GM12878 (cell line): ENCODE measurements around the gene MCC. TPM values are rescaled to one million over a fixed set of nuclear protein-coding genes. Genes with fewer than 3 reads are reported as not detected.

ENCODE experiments used
- ATAC-seq: fragments of 200-7000 bp; cut with Tn5 transposase; 3 replicates; pipeline ENCODE4 v1.9.1; 2020; ENCODE audit warnings: mild to moderate bottlenecking, moderate library complexity
- BruUV-seq: library from RNA; stranded (reverse); fragments of 400-500 nt; replicated peaks from 2 replicates; lab custom pipeline; 2021; lab: Mats Ljungman, UMichigan
- CTCF ChIA-PET: fragments of 300-600 bp; sonication (Branson Sonifier 250); formaldehyde crosslinking; extraction: SDS; loops from one replicate; lab custom pipeline; 2021; ENCODE audit warnings: inconsistent platforms; lab: Yijun Ruan, JAX
- POLR2A ChIA-PET: fragments of 350-600 bp; formaldehyde crosslinking; extraction: SDS; loops from one replicate; lab custom pipeline; 2021; ENCODE audit warnings: inconsistent platforms; lab: Charles Lee
- RAD21 ChIA-PET: fragments of 300-600 bp; sonication (Branson Sonifier 250); formaldehyde crosslinking; loops from one replicate; lab custom pipeline; 2023; ENCODE audit warnings: antibody characterized with exemption; ENCODE audit not compliant: unreplicated experiment; lab: Charles Lee
- SMC1A ChIA-PET: fragments of 300-600 bp; sonication (Branson Sonifier 250); formaldehyde crosslinking; loops from one replicate; lab custom pipeline; 2023; ENCODE audit not compliant: unreplicated experiment, uncharacterized antibody; lab: Charles Lee
- DNase-seq: peaks from one replicate; pipeline ENCODE4 v3.0.0-alpha.2; 2011; ENCODE audit warnings: low read depth, low spot score
- FAIRE-seq: peaks from 3 replicates; lab custom pipeline; 2011; peaks lifted over from hg19 to GRCh38; lab: Jason Lieb, UNC
- H2AFZ ChIP-seq: 2 replicates; pipeline ENCODE4 v1.6.0; 2011; ENCODE audit warnings: low read depth, low read length, control low read depth; ENCODE audit not compliant: control insufficient read depth
- H3K27ac ChIP-seq: 2 replicates; pipeline ENCODE4 v1.5.1; 2011; ENCODE audit warnings: control low read depth; ENCODE audit not compliant: control insufficient read depth, insufficient read depth
- H3K27me3 ChIP-seq, 2 experiments: replicated peaks in 1 of 2; 2 replicates each; pipeline versions ENCODE4 v1.6.0 to v1.6.1; 2011; ENCODE audit warnings: low read length in 1 of 2; ENCODE audit not compliant: control insufficient read depth in 2 of 2, insufficient read depth in 2 of 2
- H3K36me3 ChIP-seq, 2 experiments: 2 replicates each; pipeline ENCODE4 v1.5.1; 2011; ENCODE audit warnings: low read length in 1 of 2; ENCODE audit not compliant: control insufficient read depth in 2 of 2, insufficient read depth in 2 of 2
- H3K4me1 ChIP-seq: 2 replicates; pipeline ENCODE4 v1.6.1; 2011; ENCODE audit warnings: mild to moderate bottlenecking, low read length, moderate library complexity, mixed read lengths; ENCODE audit not compliant: control insufficient read depth, insufficient read depth
- H3K4me2 ChIP-seq: 2 replicates; pipeline ENCODE4 v1.6.0; 2011; ENCODE audit warnings: control low read depth; ENCODE audit not compliant: control insufficient read depth, insufficient read depth
- H3K4me3 ChIP-seq: fragments of 200-600 bp; sonication (generic); 2 replicates; pipeline ENCODE4 v1.5.1; 2016
- H3K79me2 ChIP-seq: 2 replicates; pipeline ENCODE4 v1.6.0; 2011; ENCODE audit warnings: low read length; ENCODE audit not compliant: control insufficient read depth, insufficient read depth
- H3K9ac ChIP-seq: 2 replicates; pipeline ENCODE4 v1.8.0; 2011; ENCODE audit warnings: low read length, control low read depth, mixed read lengths; ENCODE audit not compliant: control insufficient read depth, insufficient read depth
- H3K9me3 ChIP-seq: replicated peaks from 3 replicates; pipeline ENCODE4 v1.5.1; 2011; ENCODE audit warnings: mild to moderate bottlenecking, low read length; ENCODE audit not compliant: control insufficient read depth, insufficient read depth
- H4K20me1 ChIP-seq: 2 replicates; pipeline ENCODE4 v1.6.0; 2011; ENCODE audit not compliant: control insufficient read depth, insufficient read depth
- ATF7 ChIP-seq: fragments of 450-650 bp; IDR thresholded peaks from 2 replicates; pipeline ENCODE4 v1.6.1; 2016; ENCODE audit warnings: low read depth, mild to moderate bottlenecking
- CHD4 ChIP-seq: fragments of 200-600 bp; sonication (generic); IDR thresholded peaks from 2 replicates; pipeline ENCODE4 v1.6.1; 2016; ENCODE audit warnings: mild to moderate bottlenecking
- FOS ChIP-seq: IDR thresholded peaks from 3 replicates; pipeline ENCODE4 v1.6.1; 2011; ENCODE audit warnings: borderline replicate concordance; ENCODE audit not compliant: insufficient read length; ENCODE audit errors: extremely low read depth
- IKZF1 ChIP-seq: fragments of 450-650 bp; conservative IDR thresholded peaks from 2 replicates; pipeline ENCODE4 v1.6.1; 2017; ENCODE audit warnings: antibody characterized with exemption, mild to moderate bottlenecking
- LARP7 ChIP-seq: fragments of 450-650 bp; IDR thresholded peaks from 2 replicates; pipeline ENCODE4 v1.6.1; 2017; ENCODE audit warnings: mild to moderate bottlenecking
- MXI1 ChIP-seq: fragments of 150-350 bp; IDR thresholded peaks from 2 replicates; pipeline ENCODE4 v1.6.1; 2011; ENCODE audit warnings: low read depth, mild to moderate bottlenecking, inconsistent platforms, low read length, improper control_type of control experiment
- MYC ChIP-seq: IDR thresholded peaks from 2 replicates; pipeline ENCODE4 v1.6.1; 2011; ENCODE audit warnings: mild to moderate bottlenecking, low read length, moderate library complexity, inconsistent platforms; ENCODE audit not compliant: insufficient read depth, insufficient replicate concordance, insufficient read length, severe bottlenecking
- NR2C1 ChIP-seq: fragments of 450-650 bp; IDR thresholded peaks from 2 replicates; pipeline ENCODE4 v1.6.1; 2017; ENCODE audit warnings: antibody characterized with exemption, mild to moderate bottlenecking, moderate library complexity
- PML ChIP-seq: IDR thresholded peaks from 2 replicates; pipeline ENCODE4 v1.6.1; 2012; ENCODE audit warnings: low read length, inconsistent platforms
- POLR2A ChIP-seq: IDR thresholded peaks from 2 replicates; pipeline ENCODE4 v1.6.1; 2011; ENCODE audit warnings: low read depth, mild to moderate bottlenecking, low read length
- RB1 ChIP-seq: fragments of 450-650 bp; formaldehyde crosslinking; IDR thresholded peaks from 2 replicates; pipeline ENCODE4 v1.6.1; 2017; ENCODE audit warnings: mild to moderate bottlenecking, borderline replicate concordance
- SMAD1 ChIP-seq: fragments of 450-650 bp; IDR thresholded peaks from 2 replicates; pipeline ENCODE4 v1.6.1; 2018; ENCODE audit warnings: mild to moderate bottlenecking, low read depth; ENCODE audit not compliant: partially characterized antibody
- SUZ12 ChIP-seq: fragments of 200-600 bp; sonication (generic); IDR thresholded peaks from one replicate; pipeline ENCODE4 v1.6.1; 2018; ENCODE audit warnings: antibody characterized with exemption, mild to moderate bottlenecking; ENCODE audit not compliant: unreplicated experiment
- ZNF24 ChIP-seq: fragments of 450-650 bp; IDR thresholded peaks from 2 replicates; pipeline ENCODE4 v1.6.1; 2017; ENCODE audit warnings: antibody characterized with exemption, mild to moderate bottlenecking
- ZNF622 ChIP-seq: fragments of 450-650 bp; IDR thresholded peaks from 2 replicates; pipeline ENCODE4 v1.6.1; 2017; ENCODE audit warnings: mild to moderate bottlenecking, inconsistent platforms
- WGBS: methylation state at CpG from one replicate; pipeline ENCODE4 v1.1.6; 2016; ENCODE audit warnings: low lambda C conversion rate; ENCODE audit not compliant: insufficient replicate concordance, insufficient coverage; ENCODE audit errors: missing lambda C conversion rate; 5-methylcytosine and 5-hydroxymethylcytosine counted together
- in situ Hi-C: fragments of 300-500 bp; cut with MboI; formaldehyde crosslinking; loops from 9 replicates; pipeline ENCODE4 v1.14.3; 2018; ENCODE audit warnings: mixed read lengths
- intact Hi-C: fragments of 100-400 bp; cut with micrococcal nuclease; formaldehyde crosslinking; loops from one replicate; pipeline ENCODE4 v1.14.2; 2022; ENCODE audit not compliant: unreplicated experiment
- polyA plus RNA-seq, 11 experiments: library from polyadenylated mRNA; depleted of rRNA in 4 of 11; unstranded in 6 of 11; stranded (reverse) in 5 of 11; fragments of >200 nt; fragmentation: Nextera tagmentation in 4 of 11; fragmentation: Illumina TruSeq in 1 of 11; extraction: Ambion mirVana in 4 of 11; extraction: Trizol in 1 of 11; gene quantifications; 1 replicate in 1 of 11; 2 replicates in 10 of 11; pipeline versions ENCODE4 v1.2.1 to v1.2.3, GENCODE V29; 2011 to 2016; ENCODE audit warnings: inconsistent platforms in 2 of 11, missing spikeins in 2 of 11, low read depth in 1 of 11
- total RNA-seq, 4 experiments: library from RNA; depleted of rRNA in 3 of 4; stranded (reverse); fragments of >200 nt in 3 of 4; fragmentation: Illumina TruSeq in 1 of 4; extraction: Trizol in 1 of 4; gene quantifications; 2 replicates each; pipeline versions ENCODE4 v1.2.1 to v1.2.3, GENCODE V29; 2013 to 2021
- TF ChIP-seq, protein P1 (sequence below): fragments of 450-650 bp; conservative IDR thresholded peaks from 2 replicates; pipeline ENCODE4 v1.6.1; 2017; ENCODE audit warnings: mild to moderate bottlenecking, moderate library complexity

MCC gene
- total and polyA plus RNA-seq, 10 of the 15 experiments (the other 5 are each of a cell fraction or from before 2014, with no cell fraction given): 0.03 to 0.86 (median 0.16) TPM

DNA sequence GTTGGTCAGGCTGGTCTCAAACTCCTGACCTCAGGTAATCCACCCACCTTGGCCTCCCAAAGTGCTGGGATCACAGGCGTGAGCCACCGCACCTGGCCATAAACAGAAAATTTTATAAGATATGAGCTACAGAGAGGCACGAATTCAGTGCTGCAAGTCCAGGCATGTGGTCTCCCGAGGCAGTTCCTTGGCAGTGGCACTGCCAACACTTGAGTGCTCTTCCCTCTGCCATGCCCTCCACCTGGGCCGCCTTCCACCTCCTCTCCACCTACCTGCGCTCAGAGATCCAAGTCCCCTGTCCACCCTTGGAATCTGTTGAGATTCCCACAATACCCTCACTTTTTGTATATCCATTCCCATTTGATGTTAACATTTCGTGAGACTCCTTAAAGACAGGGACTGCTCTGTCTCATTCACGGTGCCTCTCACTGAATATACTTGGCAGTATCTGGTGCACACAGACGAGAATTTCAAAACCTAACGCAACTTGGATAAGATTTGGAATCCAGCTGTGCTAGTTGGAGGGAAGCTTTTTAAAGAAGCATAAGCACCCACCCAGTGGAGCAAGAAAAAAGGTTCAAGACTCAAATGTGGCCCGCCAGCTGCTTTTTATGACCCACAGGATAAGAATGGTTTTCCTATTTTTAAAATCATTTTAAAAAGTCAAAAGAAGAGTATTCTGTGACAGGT, 443.3 kb downstream of the MCC start:
- in situ Hi-C loops: no loop called here
- RAD21 ChIA-PET: interaction anchor here (0.6 to 1.9 kb wide), 2 partner anchors 49 to 197 kb away, joined by 3 to 5 read pairs; no protein-coding TSS in a partner anchor
- CTCF ChIA-PET: no interaction called here

More for the DNA sequence above, 443.3 kb downstream of the MCC start:
- WGBS: 83% methylated on average over 11 of the region's 11 CpGs
- no peak overlapping the region for H2AFZ ChIP-seq
- DNase-seq (no peak), FAIRE-seq (no peak), ATAC-seq (no peak)
- 0 out of 4 replicates have a peak, but pooled peaks cover 0 to 2% of the 10 kb centered on the region in 2 experiments for H3K27me3 ChIP-seq
- H3K36me3 ChIP-seq: no peaks in the 10 kb centered on the region
- H4K20me1 ChIP-seq: no peaks in the 10 kb centered on the region
- TF ChIP-seq ATF7 (no peak), FOS (no peak), PML (no peak), SUZ12 (no peak), CHD4 (no peak), ZNF24 (no peak), SMAD1 (no peak), LARP7 (no peak), POLR2A (no peak), IKZF1 (no peak), ZNF622 (no peak), NR2C1 (no peak), MYC (no peak), MXI1 (no peak), RB1 (no peak)
- TF ChIP-seq, protein P1, sequence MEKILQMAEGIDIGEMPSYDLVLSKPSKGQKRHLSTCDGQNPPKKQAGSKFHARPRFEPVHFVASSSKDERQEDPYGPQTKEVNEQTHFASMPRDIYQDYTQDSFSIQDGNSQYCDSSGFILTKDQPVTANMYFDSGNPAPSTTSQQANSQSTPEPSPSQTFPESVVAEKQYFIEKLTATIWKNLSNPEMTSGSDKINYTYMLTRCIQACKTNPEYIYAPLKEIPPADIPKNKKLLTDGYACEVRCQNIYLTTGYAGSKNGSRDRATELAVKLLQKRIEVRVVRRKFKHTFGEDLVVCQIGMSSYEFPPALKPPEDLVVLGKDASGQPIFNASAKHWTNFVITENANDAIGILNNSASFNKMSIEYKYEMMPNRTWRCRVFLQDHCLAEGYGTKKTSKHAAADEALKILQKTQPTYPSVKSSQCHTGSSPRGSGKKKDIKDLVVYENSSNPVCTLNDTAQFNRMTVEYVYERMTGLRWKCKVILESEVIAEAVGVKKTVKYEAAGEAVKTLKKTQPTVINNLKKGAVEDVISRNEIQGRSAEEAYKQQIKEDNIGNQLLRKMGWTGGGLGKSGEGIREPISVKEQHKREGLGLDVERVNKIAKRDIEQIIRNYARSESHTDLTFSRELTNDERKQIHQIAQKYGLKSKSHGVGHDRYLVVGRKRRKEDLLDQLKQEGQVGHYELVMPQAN: no peak
- BruUV-seq: no TSS peak
- H3K9ac ChIP-seq: no peak overlapping the region
- ChIA-PET POLR2A (interaction anchor here (0.6 kb wide), 2 partner anchors 203 to 464 kb away, joined by 3 to 4 read pairs; no protein-coding TSS in a partner anchor), SMC1A (no interaction called here)
- intact Hi-C loops: loop anchor here (5.0 to 10.0 kb wide), 3 partner anchors 287 to 562 kb away; no protein-coding TSS in a partner anchor
- no peak overlapping the region for H3K4me2 ChIP-seq
- H3K4me1 ChIP-seq: peaks cover 11% of the 10 kb centered on the region
- H3K27ac ChIP-seq: no peak overlapping the region
- no peak overlapping the region for H3K4me3 ChIP-seq
- no peaks in the 10 kb centered on the region for H3K9me3 ChIP-seq
- no peaks in the 10 kb centered on the region for H3K79me2 ChIP-seq
